Measurements from ENCODE around the gene CDK6. TPM values are rescaled to one million over a fixed set of nuclear protein-coding genes. Genes with fewer than 3 reads are reported as not detected.

The CDK6 gene
- total RNA-seq, 1 experiment from 2014 or later = 124 TPM

DNA sequence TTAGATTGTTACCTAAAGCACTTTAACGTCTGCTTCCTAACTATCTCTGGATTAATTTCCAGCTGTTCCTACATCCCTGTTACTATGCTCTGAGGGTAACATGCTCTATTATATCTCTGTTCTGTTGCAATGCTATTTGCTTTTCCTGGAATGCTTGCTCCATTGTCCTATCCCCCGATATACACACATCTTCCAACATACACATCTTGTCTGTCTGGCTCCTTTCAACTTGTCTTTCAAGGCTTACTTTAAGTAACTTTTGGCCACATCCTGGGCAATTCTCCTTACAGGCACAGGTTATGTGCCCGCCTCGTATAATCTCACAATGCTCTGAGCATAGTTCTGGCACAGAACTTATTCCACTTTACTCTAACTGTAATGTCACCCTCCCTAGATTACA is 96.2 kb downstream of the CDK6 start:
- DNase-seq (ENCODE audit: unreplicated experiment) = no peak
- POLR2A ChIA-PET = interaction anchor here (0.8 to 2.6 kb wide), 9 partner anchors 12 to 93 kb away, joined by 3 to 18 read pairs (median 4); no protein-coding TSS in a partner anchor
- Mint-ChIP-seq H3K27ac (ENCODE audit: low read depth, unreplicated experiment) (peak overlapping the region; percentile 88), H3K9me3 (ENCODE audit: unreplicated experiment) (peaks cover 12% of the 10 kb centered on the region), H3K4me1 (ENCODE audit: insufficient read depth, unreplicated experiment) (peaks cover 33% of the 10 kb centered on the region), H3K4me3 (ENCODE audit: unreplicated experiment) (no peak overlapping the region), H3K27me3 (ENCODE audit: insufficient read depth, unreplicated experiment) (no peaks in the 10 kb centered on the region), H3K36me3 (ENCODE audit: insufficient read depth, unreplicated experiment) (peaks cover 26% of the 10 kb centered on the region)
- TF ChIP-seq, protein P1, sequence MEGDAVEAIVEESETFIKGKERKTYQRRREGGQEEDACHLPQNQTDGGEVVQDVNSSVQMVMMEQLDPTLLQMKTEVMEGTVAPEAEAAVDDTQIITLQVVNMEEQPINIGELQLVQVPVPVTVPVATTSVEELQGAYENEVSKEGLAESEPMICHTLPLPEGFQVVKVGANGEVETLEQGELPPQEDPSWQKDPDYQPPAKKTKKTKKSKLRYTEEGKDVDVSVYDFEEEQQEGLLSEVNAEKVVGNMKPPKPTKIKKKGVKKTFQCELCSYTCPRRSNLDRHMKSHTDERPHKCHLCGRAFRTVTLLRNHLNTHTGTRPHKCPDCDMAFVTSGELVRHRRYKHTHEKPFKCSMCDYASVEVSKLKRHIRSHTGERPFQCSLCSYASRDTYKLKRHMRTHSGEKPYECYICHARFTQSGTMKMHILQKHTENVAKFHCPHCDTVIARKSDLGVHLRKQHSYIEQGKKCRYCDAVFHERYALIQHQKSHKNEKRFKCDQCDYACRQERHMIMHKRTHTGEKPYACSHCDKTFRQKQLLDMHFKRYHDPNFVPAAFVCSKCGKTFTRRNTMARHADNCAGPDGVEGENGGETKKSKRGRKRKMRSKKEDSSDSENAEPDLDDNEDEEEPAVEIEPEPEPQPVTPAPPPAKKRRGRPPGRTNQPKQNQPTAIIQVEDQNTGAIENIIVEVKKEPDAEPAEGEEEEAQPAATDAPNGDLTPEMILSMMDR (IDR thresholded peaks at IDR 0.05; ENCODE audit: unreplicated experiment) = no peak
- CTCF ChIA-PET = interaction anchor here (1.2 to 2.0 kb wide), 2 partner anchors 15 to 26 kb away, joined by 4 to 6 read pairs; no protein-coding TSS in a partner anchor
- intact Hi-C loops (cut with micrococcal nuclease) = no loop called here
- no TSS peak for BruUV-seq (replicated peaks)

DNA sequence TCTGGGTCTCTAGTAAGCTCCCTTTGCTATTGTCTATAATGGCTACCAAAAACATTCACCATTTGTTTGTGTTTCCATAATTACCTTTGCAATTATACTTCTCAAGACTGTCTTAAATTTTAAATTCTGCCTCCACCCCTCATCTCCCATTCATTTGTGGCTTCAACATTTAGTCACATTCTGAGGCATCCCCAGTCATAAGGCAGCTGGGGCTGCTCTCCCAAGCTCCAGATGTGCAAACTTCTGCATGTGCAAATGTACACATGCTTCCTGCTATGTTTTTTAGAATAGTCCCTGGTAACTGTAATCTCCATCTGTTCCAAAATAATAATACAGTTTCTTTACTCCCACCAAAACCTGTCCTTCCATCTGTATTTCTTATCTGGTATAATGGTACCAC is 97.3 kb downstream of the CDK6 start:
- intact Hi-C loops (cut with micrococcal nuclease) = no loop called here
- Mint-ChIP-seq H3K27ac (ENCODE audit: low read depth, unreplicated experiment) (no peak overlapping the region), H3K4me1 (ENCODE audit: insufficient read depth, unreplicated experiment) (peaks cover 35% of the 10 kb centered on the region), H3K4me3 (ENCODE audit: unreplicated experiment) (no peak overlapping the region), H3K27me3 (ENCODE audit: insufficient read depth, unreplicated experiment) (no peaks in the 10 kb centered on the region), H3K36me3 (ENCODE audit: insufficient read depth, unreplicated experiment) (peaks cover 30% of the 10 kb centered on the region), H3K9me3 (ENCODE audit: unreplicated experiment) (peaks cover 9% of the 10 kb centered on the region)
- CTCF ChIA-PET = interaction anchor here (0.5 to 1.2 kb wide), 2 partner anchors 27 to 581 kb away, joined by 4 read pairs; no protein-coding TSS in a partner anchor
- no TSS peak for BruUV-seq (replicated peaks)
- POLR2A ChIA-PET = interaction anchor here (0.8 to 2.6 kb wide), 3 partner anchors 11 to 43 kb away, joined by 3 to 9 read pairs (median 3); no protein-coding TSS in a partner anchor
- DNase-seq (ENCODE audit: unreplicated experiment) = no peak
- TF ChIP-seq, protein P1 (IDR thresholded peaks at IDR 0.05; ENCODE audit: unreplicated experiment) = no peak

DNA sequence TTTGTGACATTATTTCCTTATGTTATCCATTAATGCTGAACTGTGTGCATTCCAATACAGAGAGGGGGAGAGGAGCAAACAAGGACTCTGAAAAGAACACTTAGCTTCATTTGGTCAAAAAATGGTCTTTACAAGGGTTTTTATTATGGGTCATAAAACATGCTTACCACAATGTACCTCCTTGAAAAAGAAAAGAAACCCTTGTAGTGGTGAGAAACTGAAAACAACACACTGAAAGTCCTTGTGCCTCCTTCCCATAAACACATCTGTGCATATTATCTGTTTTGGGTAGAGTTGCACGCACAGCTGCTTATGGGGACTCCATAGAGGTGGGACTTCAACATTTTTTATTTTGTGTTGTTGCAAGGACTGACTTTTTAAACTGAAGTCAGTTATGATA is 98.7 kb downstream of the CDK6 start:
- Mint-ChIP-seq H3K27me3 (ENCODE audit: insufficient read depth, unreplicated experiment) (no peaks in the 10 kb centered on the region), H3K4me1 (ENCODE audit: insufficient read depth, unreplicated experiment) (peaks cover 41% of the 10 kb centered on the region), H3K27ac (ENCODE audit: low read depth, unreplicated experiment) (no peak overlapping the region), H3K9me3 (ENCODE audit: unreplicated experiment) (no peaks in the 10 kb centered on the region), H3K36me3 (ENCODE audit: insufficient read depth, unreplicated experiment) (peaks cover 32% of the 10 kb centered on the region), H3K4me3 (ENCODE audit: unreplicated experiment) (no peak overlapping the region)
- ChIA-PET CTCF (interaction anchor here (0.7 to 1.2 kb wide), 2 partner anchors 31 to 57 kb away, joined by 3 read pairs; no protein-coding TSS in a partner anchor), POLR2A (interaction anchor here (1.3 kb wide), 1 partner anchor 10 kb away, joined by 4 read pairs; no protein-coding TSS in a partner anchor)
- intact Hi-C loops (cut with micrococcal nuclease) = no loop called here
- TF ChIP-seq, protein P1 (IDR thresholded peaks at IDR 0.05; ENCODE audit: unreplicated experiment) = no peak
- no TSS peak for BruUV-seq (replicated peaks)
- no peak for DNase-seq (ENCODE audit: unreplicated experiment)

DNA sequence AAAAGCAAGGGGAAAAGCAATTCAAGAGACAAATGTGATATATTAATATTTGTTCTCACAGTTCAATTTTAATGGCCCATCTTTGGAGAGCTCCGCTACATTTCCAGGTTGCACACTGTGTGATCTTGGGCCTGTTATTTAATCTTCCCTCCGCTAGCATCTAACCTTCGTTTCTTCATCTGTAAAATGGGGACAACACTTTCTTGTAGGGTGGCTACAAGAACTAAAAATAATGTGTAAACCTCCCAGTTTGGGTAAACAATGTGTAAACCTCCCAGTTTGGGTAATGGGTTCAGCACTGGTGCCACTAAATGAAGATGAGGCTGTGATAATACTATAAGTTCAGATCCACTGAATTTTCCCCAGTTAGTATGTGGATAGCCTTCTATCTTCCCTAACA is 99.5 kb downstream of the CDK6 start:
- TF ChIP-seq, protein P1 (IDR thresholded peaks at IDR 0.05; ENCODE audit: unreplicated experiment) = no peak
- CTCF ChIA-PET = interaction anchor here (0.5 to 0.8 kb wide), 2 partner anchors 25 to 84 kb away, joined by 3 to 4 read pairs; no protein-coding TSS in a partner anchor
- Mint-ChIP-seq H3K4me1 (ENCODE audit: insufficient read depth, unreplicated experiment) (peaks cover 48% of the 10 kb centered on the region), H3K27me3 (ENCODE audit: insufficient read depth, unreplicated experiment) (no peaks in the 10 kb centered on the region), H3K27ac (ENCODE audit: low read depth, unreplicated experiment) (no peak overlapping the region), H3K4me3 (ENCODE audit: unreplicated experiment) (no peak overlapping the region), H3K9me3 (ENCODE audit: unreplicated experiment) (no peaks in the 10 kb centered on the region), H3K36me3 (ENCODE audit: insufficient read depth, unreplicated experiment) (peaks cover 32% of the 10 kb centered on the region)
- BruUV-seq (replicated peaks) = no TSS peak
- POLR2A ChIA-PET = interaction anchor here (1.3 kb wide), 1 partner anchor 11 kb away, joined by 4 read pairs; no protein-coding TSS in a partner anchor
- intact Hi-C loops (cut with micrococcal nuclease) = no loop called here
- DNase-seq (ENCODE audit: unreplicated experiment) = no peak
